A549 (cell line): ENCODE data around the gene SMIM36.

Experiments used
- CTCF ChIP-seq: fragments of >200 bp; sonication (Bioruptor Twin); formaldehyde crosslinking; IDR thresholded peaks from 3 replicates; pipeline ENCODE4 v1.5.1; 2016
- EP300 ChIP-seq, 2 experiments: fragments of >200 bp; sonication (Bioruptor Twin); formaldehyde crosslinking; IDR thresholded peaks; 2 replicates in 1 of 2; 3 replicates in 1 of 2; pipeline ENCODE4 v1.6.1; 2016 to 2017

GRCh38 chr17:55416000-55416399 lies 95.3 kb downstream of the SMIM36 start:
- TF ChIP-seq EP300 (IDR thresholded peaks at IDR 0.05) = no peak
- TF ChIP-seq CTCF = no peak
